Measurements from ENCODE around the gene MCTP1.

DNA sequence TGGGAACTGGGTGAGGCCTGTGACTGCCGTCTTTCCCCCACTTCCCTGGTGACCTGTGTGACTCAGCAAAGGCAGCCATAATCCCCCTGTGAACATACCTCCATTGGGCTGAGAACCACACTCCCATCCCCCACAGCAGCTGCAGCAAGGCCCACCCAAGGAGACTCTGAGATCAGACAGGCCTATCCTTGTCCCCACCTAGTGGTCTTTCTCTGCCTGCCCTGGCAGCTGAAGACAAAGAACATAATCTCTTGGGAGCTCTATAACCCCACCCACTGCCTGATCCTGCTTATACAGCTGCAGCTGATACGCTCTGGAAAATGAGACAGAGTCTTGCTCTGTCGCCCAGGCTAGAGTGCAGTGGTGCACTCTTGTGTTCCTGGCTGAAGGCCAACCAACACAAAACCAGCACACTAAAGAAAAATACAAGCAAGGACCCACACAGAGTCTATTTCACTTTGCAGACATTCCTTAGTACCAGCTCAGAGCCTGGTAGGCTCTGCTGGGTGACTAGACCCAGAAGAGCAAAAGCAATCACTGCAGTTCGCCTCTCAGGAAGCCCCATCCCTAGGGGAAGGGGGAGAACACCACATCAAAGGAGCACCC is 106.7 kb downstream of the MCTP1 start:
- TF ChIP-seq, protein P1, sequence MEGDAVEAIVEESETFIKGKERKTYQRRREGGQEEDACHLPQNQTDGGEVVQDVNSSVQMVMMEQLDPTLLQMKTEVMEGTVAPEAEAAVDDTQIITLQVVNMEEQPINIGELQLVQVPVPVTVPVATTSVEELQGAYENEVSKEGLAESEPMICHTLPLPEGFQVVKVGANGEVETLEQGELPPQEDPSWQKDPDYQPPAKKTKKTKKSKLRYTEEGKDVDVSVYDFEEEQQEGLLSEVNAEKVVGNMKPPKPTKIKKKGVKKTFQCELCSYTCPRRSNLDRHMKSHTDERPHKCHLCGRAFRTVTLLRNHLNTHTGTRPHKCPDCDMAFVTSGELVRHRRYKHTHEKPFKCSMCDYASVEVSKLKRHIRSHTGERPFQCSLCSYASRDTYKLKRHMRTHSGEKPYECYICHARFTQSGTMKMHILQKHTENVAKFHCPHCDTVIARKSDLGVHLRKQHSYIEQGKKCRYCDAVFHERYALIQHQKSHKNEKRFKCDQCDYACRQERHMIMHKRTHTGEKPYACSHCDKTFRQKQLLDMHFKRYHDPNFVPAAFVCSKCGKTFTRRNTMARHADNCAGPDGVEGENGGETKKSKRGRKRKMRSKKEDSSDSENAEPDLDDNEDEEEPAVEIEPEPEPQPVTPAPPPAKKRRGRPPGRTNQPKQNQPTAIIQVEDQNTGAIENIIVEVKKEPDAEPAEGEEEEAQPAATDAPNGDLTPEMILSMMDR (IDR thresholded peaks at IDR 0.05 in 4 of 5, conservative IDR thresholded peaks at IDR 0.05 in 1 of 5) = no peak
- no peak for TF ChIP-seq POLR2A (IDR thresholded peaks at IDR 0.05)
